HEK293 (cell line): Measurements from ENCODE around the gene DNAH11.

Experiments
- CTCF ChIA-PET: fragments of 350-600 bp; formaldehyde crosslinking; extraction: SDS; loops from one replicate; lab custom pipeline; 2021; ENCODE audit warnings: antibody characterized with exemption; lab: Yijun Ruan, JAX
- POLR2A ChIA-PET: fragments of 300-600 bp; formaldehyde crosslinking; extraction: SDS; loops from one replicate; lab custom pipeline; 2020; ENCODE audit warnings: antibody characterized with exemption, inconsistent platforms; lab: Yijun Ruan, JAX
- H3K27ac ChIP-seq: fragments of 200-500 bp; sonication (Bioruptor generic); 2 replicates; pipeline ENCODE4 v1.5.1; 2014; ENCODE audit warnings: low read depth, low read length, control low read depth, inconsistent platforms; ENCODE audit errors: extremely low read depth
- H3K36me3 ChIP-seq, 2 experiments: fragments of 200-500 bp in 1 of 2; sonication (Bioruptor generic) in 1 of 2; 1 replicate in 1 of 2; 2 replicates in 1 of 2; pipeline ENCODE4 v1.5.1; 2014 to 2017; ENCODE audit warnings: inconsistent platforms in 2 of 2, low read length in 2 of 2; ENCODE audit not compliant: control insufficient read depth in 2 of 2, insufficient read depth in 1 of 2
- H3K4me1 ChIP-seq: fragments of 200-500 bp; sonication (Bioruptor generic); 2 replicates; pipeline ENCODE4 v1.5.1; 2014; ENCODE audit warnings: mild to moderate bottlenecking, low read length, inconsistent platforms; ENCODE audit not compliant: control insufficient read depth, insufficient read depth
- H3K4me3 ChIP-seq: 2 replicates; pipeline ENCODE4 v1.5.1; 2011; ENCODE audit warnings: low read depth, mild to moderate bottlenecking, control low read depth, low read length, moderate library complexity
- H3K9me3 ChIP-seq: fragments of 200-500 bp; sonication (Bioruptor generic); 2 replicates; pipeline ENCODE4 v1.5.1; 2014; ENCODE audit warnings: low read depth, low read length, inconsistent platforms; ENCODE audit not compliant: control insufficient read depth, insufficient read depth
- INSM2 ChIP-seq: fragments of 450-650 bp; formaldehyde crosslinking; IDR thresholded peaks from 2 replicates; pipeline ENCODE4 v1.5.1; 2016; ENCODE audit warnings: missing biosample characterization, missing genetic modification characterization
- REST ChIP-seq: fragments of 450-650 bp; formaldehyde crosslinking; IDR thresholded peaks from 2 replicates; pipeline ENCODE4 v1.5.1; 2016; ENCODE audit warnings: missing biosample characterization, missing genetic modification characterization
- SP2 ChIP-seq: fragments of 450-650 bp; formaldehyde crosslinking; IDR thresholded peaks from 2 replicates; pipeline ENCODE4 v1.5.1; 2016; ENCODE audit warnings: missing biosample characterization, missing genetic modification characterization
- TRIM28 ChIP-seq: IDR thresholded peaks from 2 replicates; pipeline ENCODE4 v1.6.1; 2011; ENCODE audit warnings: low read length, control low read depth, borderline replicate concordance
- ZFP3 ChIP-seq: fragments of 450-650 bp; formaldehyde crosslinking; IDR thresholded peaks from 2 replicates; pipeline ENCODE4 v1.5.1; 2016; ENCODE audit warnings: low read depth, missing biosample characterization, missing genetic modification characterization
- ZNF138 ChIP-seq: fragments of 450-650 bp; formaldehyde crosslinking; IDR thresholded peaks from 2 replicates; pipeline ENCODE4 v1.5.1; 2016; ENCODE audit warnings: missing biosample characterization, missing genetic modification characterization, borderline replicate concordance
- ZNF266 ChIP-seq: fragments of 450-650 bp; formaldehyde crosslinking; IDR thresholded peaks from 2 replicates; pipeline ENCODE4 v1.5.1; 2016; ENCODE audit warnings: missing biosample characterization, missing genetic modification characterization, low read depth
- ZNF513 ChIP-seq: fragments of 450-650 bp; IDR thresholded peaks from 2 replicates; pipeline ENCODE4 v1.5.1; 2018; ENCODE audit warnings: missing biosample characterization, missing genetic modification characterization
- ZNF654 ChIP-seq: fragments of 450-650 bp; formaldehyde crosslinking; IDR thresholded peaks from 2 replicates; pipeline ENCODE4 v1.5.1; 2016; ENCODE audit warnings: low read depth, missing biosample characterization, missing genetic modification characterization
- ZNF704 ChIP-seq: fragments of 450-650 bp; formaldehyde crosslinking; IDR thresholded peaks from 2 replicates; pipeline ENCODE4 v1.5.1; 2016; ENCODE audit warnings: missing biosample characterization, missing genetic modification characterization
- ZNF777 ChIP-seq: fragments of 450-650 bp; formaldehyde crosslinking; IDR thresholded peaks from 2 replicates; pipeline ENCODE4 v1.5.1; 2017; ENCODE audit warnings: missing biosample characterization, missing genetic modification characterization, borderline replicate concordance
- ZNF843 ChIP-seq: fragments of 450-650 bp; formaldehyde crosslinking; IDR thresholded peaks from 2 replicates; pipeline ENCODE4 v1.5.1; 2016; ENCODE audit warnings: missing biosample characterization, missing genetic modification characterization
- ZSCAN23 ChIP-seq: fragments of 450-650 bp; formaldehyde crosslinking; IDR thresholded peaks from 2 replicates; pipeline ENCODE4 v1.5.1; 2016; ENCODE audit warnings: missing biosample characterization, missing genetic modification characterization
- TF ChIP-seq, protein P1 (sequence below): fragments of 450-650 bp; formaldehyde crosslinking; IDR thresholded peaks from 2 replicates; pipeline ENCODE4 v1.5.1; 2016; ENCODE audit warnings: missing biosample characterization, missing genetic modification characterization
- TF ChIP-seq, protein P2 (sequence below): fragments of 450-650 bp; formaldehyde crosslinking; IDR thresholded peaks from 2 replicates; pipeline ENCODE4 v1.5.1; 2016; ENCODE audit warnings: missing biosample characterization, missing genetic modification characterization, borderline replicate concordance
- TF ChIP-seq, protein P3 (sequence below): fragments of 450-650 bp; formaldehyde crosslinking; IDR thresholded peaks from 2 replicates; pipeline ENCODE4 v1.5.1; 2017; ENCODE audit warnings: missing biosample characterization, missing genetic modification characterization
- TF ChIP-seq, protein P4 (sequence below): fragments of 450-650 bp; formaldehyde crosslinking; IDR thresholded peaks from 2 replicates; pipeline ENCODE4; 2016; ENCODE audit warnings: missing biosample characterization, missing genetic modification characterization

The DNAH11 gene

DNA sequence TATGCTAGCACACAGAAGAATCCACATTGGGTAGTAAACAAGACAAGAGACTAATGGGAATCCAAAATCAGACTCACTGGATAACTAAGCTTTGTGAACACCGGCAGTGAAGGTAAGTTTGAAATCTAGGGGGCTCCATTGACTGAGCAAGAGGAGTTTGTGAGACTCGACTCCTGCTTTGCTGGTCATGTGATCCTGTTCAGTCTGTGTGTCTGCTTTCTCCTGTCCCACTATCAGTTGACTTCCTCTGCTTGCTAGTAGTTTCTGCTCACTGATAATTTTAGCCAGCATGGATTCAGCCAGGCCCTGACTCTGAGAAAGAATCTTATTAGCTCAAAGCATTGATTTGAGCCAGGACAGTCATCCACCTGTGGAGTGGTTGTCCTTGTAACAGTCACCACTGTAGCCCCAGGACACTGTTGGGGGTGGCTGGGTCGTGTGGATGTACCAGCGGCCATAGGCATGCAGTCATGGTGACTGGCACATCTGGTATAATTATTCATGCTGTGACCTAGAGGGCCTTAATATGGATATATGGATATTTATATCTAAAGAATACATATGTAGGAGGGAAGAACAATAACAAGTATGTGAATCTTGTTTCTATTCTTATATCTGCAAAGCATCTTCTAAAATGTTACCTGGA lies 44.4 kb downstream of the DNAH11 start:
- H3K27ac ChIP-seq: no peak overlapping the region
- ChIA-PET CTCF (interaction anchor here (0.6 kb wide), 1 partner anchor 117 kb away, joined by 5 read pairs; no protein-coding TSS in a partner anchor), POLR2A (no interaction called here)
- H3K9me3 ChIP-seq: no peaks in the 10 kb centered on the region
- no peaks in the 10 kb centered on the region for H3K36me3 ChIP-seq
- TF ChIP-seq ZNF266 (tag by site-specific recombination) (no peak), INSM2 (tag by site-specific recombination) (no peak), TRIM28 (no peak), ZNF704 (tag by site-specific recombination) (no peak)
- TF ChIP-seq, protein P1, sequence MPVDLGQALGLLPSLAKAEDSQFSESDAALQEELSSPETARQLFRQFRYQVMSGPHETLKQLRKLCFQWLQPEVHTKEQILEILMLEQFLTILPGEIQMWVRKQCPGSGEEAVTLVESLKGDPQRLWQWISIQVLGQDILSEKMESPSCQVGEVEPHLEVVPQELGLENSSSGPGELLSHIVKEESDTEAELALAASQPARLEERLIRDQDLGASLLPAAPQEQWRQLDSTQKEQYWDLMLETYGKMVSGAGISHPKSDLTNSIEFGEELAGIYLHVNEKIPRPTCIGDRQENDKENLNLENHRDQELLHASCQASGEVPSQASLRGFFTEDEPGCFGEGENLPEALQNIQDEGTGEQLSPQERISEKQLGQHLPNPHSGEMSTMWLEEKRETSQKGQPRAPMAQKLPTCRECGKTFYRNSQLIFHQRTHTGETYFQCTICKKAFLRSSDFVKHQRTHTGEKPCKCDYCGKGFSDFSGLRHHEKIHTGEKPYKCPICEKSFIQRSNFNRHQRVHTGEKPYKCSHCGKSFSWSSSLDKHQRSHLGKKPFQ: no peak
- TF ChIP-seq, protein P2, sequence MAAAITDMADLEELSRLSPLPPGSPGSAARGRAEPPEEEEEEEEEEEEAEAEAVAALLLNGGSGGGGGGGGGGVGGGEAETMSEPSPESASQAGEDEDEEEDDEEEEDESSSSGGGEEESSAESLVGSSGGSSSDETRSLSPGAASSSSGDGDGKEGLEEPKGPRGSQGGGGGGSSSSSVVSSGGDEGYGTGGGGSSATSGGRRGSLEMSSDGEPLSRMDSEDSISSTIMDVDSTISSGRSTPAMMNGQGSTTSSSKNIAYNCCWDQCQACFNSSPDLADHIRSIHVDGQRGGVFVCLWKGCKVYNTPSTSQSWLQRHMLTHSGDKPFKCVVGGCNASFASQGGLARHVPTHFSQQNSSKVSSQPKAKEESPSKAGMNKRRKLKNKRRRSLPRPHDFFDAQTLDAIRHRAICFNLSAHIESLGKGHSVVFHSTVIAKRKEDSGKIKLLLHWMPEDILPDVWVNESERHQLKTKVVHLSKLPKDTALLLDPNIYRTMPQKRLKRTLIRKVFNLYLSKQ (tag by site-specific recombination): no peak
- TF ChIP-seq, protein P3, sequence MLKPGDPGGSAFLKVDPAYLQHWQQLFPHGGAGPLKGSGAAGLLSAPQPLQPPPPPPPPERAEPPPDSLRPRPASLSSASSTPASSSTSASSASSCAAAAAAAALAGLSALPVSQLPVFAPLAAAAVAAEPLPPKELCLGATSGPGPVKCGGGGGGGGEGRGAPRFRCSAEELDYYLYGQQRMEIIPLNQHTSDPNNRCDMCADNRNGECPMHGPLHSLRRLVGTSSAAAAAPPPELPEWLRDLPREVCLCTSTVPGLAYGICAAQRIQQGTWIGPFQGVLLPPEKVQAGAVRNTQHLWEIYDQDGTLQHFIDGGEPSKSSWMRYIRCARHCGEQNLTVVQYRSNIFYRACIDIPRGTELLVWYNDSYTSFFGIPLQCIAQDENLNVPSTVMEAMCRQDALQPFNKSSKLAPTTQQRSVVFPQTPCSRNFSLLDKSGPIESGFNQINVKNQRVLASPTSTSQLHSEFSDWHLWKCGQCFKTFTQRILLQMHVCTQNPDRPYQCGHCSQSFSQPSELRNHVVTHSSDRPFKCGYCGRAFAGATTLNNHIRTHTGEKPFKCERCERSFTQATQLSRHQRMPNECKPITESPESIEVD: no peak
- H3K4me3 ChIP-seq: no peak overlapping the region
- H3K4me1 ChIP-seq: no peaks in the 10 kb centered on the region

DNA sequence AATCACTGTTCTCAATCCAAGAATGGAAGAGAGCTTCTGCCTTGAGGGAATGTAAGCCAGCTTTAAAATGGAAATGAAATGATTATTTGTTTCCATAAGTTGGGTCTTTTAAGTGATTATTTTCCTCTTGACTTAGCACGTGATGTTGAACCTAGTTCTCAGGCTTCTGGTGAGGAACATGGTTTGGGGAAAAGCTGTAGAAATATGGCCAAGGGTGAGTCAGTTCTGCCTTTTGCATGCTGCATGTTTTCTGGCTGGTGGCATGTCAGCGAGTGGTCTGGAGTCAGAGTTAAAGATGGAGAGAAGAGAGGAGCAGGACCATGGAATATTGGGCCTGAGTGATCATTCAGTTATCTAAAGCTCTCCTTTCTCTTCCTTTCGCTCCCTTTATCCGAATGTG lies 54.0 kb downstream of the DNAH11 start:
- POLR2A ChIA-PET: no interaction called here
- no peak overlapping the region for H3K4me3 ChIP-seq
- no peaks in the 10 kb centered on the region for H3K9me3 ChIP-seq
- CTCF ChIA-PET: no interaction called here
- no peaks in the 10 kb centered on the region for H3K4me1 ChIP-seq
- H3K27ac ChIP-seq: no peak overlapping the region
- H3K36me3 ChIP-seq: no peaks in the 10 kb centered on the region
- TF ChIP-seq ZFP3 (tag by site-specific recombination): no peak
- TF ChIP-seq ZSCAN23 (tag by site-specific recombination): no peak
- no peak for TF ChIP-seq SP2 (tag by site-specific recombination)
- TF ChIP-seq, protein P1: no peak
- TF ChIP-seq, protein P4, sequence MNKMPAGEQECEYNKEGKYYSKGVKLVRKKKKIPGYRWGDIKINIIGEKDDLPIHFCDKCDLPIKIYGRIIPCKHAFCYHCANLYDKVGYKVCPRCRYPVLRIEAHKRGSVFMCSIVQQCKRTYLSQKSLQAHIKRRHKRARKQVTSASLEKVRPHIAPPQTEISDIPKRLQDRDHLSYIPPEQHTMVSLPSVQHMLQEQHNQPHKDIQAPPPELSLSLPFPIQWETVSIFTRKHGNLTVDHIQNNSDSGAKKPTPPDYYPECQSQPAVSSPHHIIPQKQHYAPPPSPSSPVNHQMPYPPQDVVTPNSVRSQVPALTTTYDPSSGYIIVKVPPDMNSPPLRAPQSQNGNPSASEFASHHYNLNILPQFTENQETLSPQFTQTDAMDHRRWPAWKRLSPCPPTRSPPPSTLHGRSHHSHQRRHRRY (tag by site-specific recombination): no peak
- no peak for TF ChIP-seq REST (tag by site-specific recombination)
- no peak for TF ChIP-seq ZNF777
- TF ChIP-seq ZNF138 (tag by site-specific recombination): no peak
- TF ChIP-seq ZNF843 (tag by site-specific recombination): no peak
- no peak for TF ChIP-seq ZNF654 (tag by site-specific recombination)
- TF ChIP-seq ZNF513 (tag by site-specific recombination): no peak
- TF ChIP-seq ZNF266 (tag by site-specific recombination): no peak
